Kidney (tissue), 14 donors: ENCODE measurements around the gene ZC3H6. TPM values are rescaled to one million over a fixed set of nuclear protein-coding genes. Genes with fewer than 3 reads are reported as not detected.

Experiments
- DNase-seq, 5 donors: peaks; one replicate each; pipeline ENCODE4 v3.0.0-alpha.2; 2013 to 2020
- FAIRE-seq: peaks from 2 replicates; lab custom pipeline; 2012; peaks lifted over from hg19 to GRCh38; lab: Jason Lieb, UNC
- H3K27ac ChIP-seq, 2 donors: one replicate each; pipeline ENCODE4 v1.7.0; 2013; ENCODE audit warnings: low read depth in 2 of 2, low read length in 2 of 2, inconsistent platforms in 1 of 2
- H3K27me3 ChIP-seq: one replicate; pipeline ENCODE4 v1.7.1; 2013; ENCODE audit warnings: low read length, inconsistent platforms; ENCODE audit not compliant: control insufficient read depth, insufficient read depth
- H3K36me3 ChIP-seq, 3 donors: one replicate each; pipeline versions ENCODE4 v1.7.0 to v1.7.1; 2013; ENCODE audit warnings: low read length in 3 of 3, control low read depth in 1 of 3, inconsistent platforms in 1 of 3; ENCODE audit not compliant: insufficient read depth in 3 of 3, control insufficient read depth in 2 of 3
- H3K4me1 ChIP-seq, 3 donors: one replicate each; pipeline versions ENCODE4 v1.7.0 to v1.7.1; 2013; ENCODE audit warnings: low read length in 3 of 3, inconsistent platforms in 1 of 3, low read depth in 1 of 3; ENCODE audit not compliant: control insufficient read depth in 2 of 3, insufficient read depth in 2 of 3
- H3K4me3 ChIP-seq, 3 donors: one replicate each; pipeline versions ENCODE4 v1.7.0 to v1.8.1; 2013; ENCODE audit warnings: low read length in 3 of 3, control low read depth in 1 of 3, inconsistent platforms in 1 of 3
- H3K9ac ChIP-seq, 3 donors: one replicate each; pipeline versions ENCODE4 v1.7.0 to v1.7.1; 2013; ENCODE audit warnings: low read length in 3 of 3, control low read depth in 1 of 3, inconsistent platforms in 1 of 3
- H3K9me3 ChIP-seq, 3 donors: one replicate each; pipeline versions ENCODE4 v1.7.0 to v1.7.1; 2013; ENCODE audit warnings: low read length in 3 of 3, control low read depth in 1 of 3, inconsistent platforms in 1 of 3; ENCODE audit not compliant: control insufficient read depth in 2 of 3, insufficient read depth in 1 of 3
- intact Hi-C: fragments of 100-400 bp; cut with DNase I; formaldehyde crosslinking; loops from one replicate; pipeline ENCODE4 v1.11.1; 2022
- polyA plus RNA-seq: library from polyadenylated mRNA; stranded (reverse); fragments of 350-450 nt; fragmentation: Illumina TruSeq; extraction: RNeasy Lipid Tissue Mini Kit (QIAGEN cat#74804); gene quantifications from one replicate; pipeline ENCODE4 v1.2.3, GENCODE V29; 2014; ENCODE audit warnings: low read depth, low replicate concordance; ENCODE audit not compliant: insufficient read depth
- total RNA-seq: library from RNA; stranded (reverse); fragmentation: NEBNext Ultra II Directional; extraction: Animal tissue kit (Norgen Biotek cat#: 25700); gene quantifications from one replicate; pipeline ENCODE4 v1.2.1, GENCODE V29; 2021
- TF ChIP-seq, protein P1 (sequence below): IDR thresholded peaks from 3 replicates; pipeline ENCODE4 v1.5.1; 2012; ENCODE audit warnings: mild to moderate bottlenecking, moderate library complexity, borderline replicate concordance; ENCODE audit not compliant: insufficient read depth; ENCODE audit errors: extremely low read depth
- donor health status: control.
- donor health status: control.
- donor health status: control.
- donor health status: control.
- donor health status: control.
- donor health status: DM: yes; HTN: yes; CAD: no.
- donor health status: Normal renal cell carcinoma (clear cell type).

The ZC3H6 gene
- total and polyA plus RNA-seq, 2 donors from 2014 or later = 1.4 to 17.1 TPM

GRCh38 chr2:112317303-112318158 lies 42.1 kb downstream of the ZC3H6 start:
- FAIRE-seq (peak; percentile 47), DNase-seq (no peak)
- no peaks in the 10 kb centered on the region for H3K27me3 ChIP-seq
- no peaks in the 10 kb centered on the region for H3K36me3 ChIP-seq
- no peak overlapping the region for H3K9ac ChIP-seq
- no peak overlapping the region for H3K27ac ChIP-seq
- no peaks in the 10 kb centered on the region for H3K4me1 ChIP-seq
- TF ChIP-seq, protein P1, sequence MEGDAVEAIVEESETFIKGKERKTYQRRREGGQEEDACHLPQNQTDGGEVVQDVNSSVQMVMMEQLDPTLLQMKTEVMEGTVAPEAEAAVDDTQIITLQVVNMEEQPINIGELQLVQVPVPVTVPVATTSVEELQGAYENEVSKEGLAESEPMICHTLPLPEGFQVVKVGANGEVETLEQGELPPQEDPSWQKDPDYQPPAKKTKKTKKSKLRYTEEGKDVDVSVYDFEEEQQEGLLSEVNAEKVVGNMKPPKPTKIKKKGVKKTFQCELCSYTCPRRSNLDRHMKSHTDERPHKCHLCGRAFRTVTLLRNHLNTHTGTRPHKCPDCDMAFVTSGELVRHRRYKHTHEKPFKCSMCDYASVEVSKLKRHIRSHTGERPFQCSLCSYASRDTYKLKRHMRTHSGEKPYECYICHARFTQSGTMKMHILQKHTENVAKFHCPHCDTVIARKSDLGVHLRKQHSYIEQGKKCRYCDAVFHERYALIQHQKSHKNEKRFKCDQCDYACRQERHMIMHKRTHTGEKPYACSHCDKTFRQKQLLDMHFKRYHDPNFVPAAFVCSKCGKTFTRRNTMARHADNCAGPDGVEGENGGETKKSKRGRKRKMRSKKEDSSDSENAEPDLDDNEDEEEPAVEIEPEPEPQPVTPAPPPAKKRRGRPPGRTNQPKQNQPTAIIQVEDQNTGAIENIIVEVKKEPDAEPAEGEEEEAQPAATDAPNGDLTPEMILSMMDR = no peak
- intact Hi-C loops = no loop called here
- no peak overlapping the region for H3K4me3 ChIP-seq
- no peaks in the 10 kb centered on the region for H3K9me3 ChIP-seq

- Histone ChIP-seq H3K27ac (no peak overlapping the region), H3K27me3 (no peaks in the 10 kb centered on the region), H3K36me3 (peaks cover 0 to 6% (median 0%) of the 10 kb centered on the region in 3 donors), H3K4me1 (no peaks in the 10 kb centered on the region), H3K9ac (no peak overlapping the region), H3K4me3 (no peak overlapping the region), H3K9me3 (no peaks in the 10 kb centered on the region)
- no peak for FAIRE-seq
- TF ChIP-seq, protein P1 = no peak
- no peak for DNase-seq
- intact Hi-C loops = no loop called here
These were observed 43.1 kb downstream of the ZC3H6 start for GRCh38 chr2:112318515-112318914.

DNA sequence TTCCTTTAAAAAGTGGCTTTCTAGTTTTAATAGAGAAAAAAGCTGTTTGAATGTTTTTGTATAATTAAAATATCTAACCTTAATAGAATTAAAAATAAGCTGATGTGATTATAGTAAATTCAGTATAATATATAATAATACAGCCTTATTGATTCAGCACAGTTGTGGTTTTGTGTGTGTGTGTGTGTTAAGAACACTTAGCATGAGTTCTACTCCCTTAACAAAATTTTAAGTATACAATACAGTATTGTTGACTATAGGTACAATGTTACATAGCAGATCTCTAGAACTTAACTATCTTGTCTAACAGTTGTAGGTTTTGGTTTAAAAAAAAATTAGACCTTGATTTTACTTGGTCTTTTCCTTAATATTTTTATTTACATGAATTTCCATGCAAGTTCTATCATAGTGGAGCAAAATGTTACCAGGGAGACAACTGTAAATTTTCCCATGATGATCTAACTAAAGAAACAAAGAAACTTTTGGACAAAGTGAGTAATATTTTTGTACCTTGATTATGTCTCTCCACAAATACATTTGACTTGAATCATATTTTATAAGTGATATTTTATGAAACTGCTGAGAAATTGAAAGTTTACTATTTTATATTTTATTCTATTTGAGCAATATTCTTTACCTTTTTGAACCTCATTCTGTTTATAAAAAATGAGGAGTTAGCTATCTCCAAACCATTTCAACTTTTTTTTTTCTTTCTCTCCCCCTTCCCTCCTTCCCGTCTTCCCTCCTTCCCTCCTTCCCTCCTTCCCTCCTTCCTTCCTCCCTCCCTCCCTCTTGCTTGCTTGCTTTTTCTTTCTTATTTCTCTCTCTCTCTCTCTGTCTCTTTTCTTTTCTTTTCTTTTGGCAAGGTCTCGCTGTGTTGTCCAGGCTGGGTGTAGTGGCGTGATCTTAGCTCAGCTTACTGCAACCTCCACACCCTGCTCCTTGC lies 46.3 kb downstream of the ZC3H6 start:
- no peak overlapping the region for H3K4me3 ChIP-seq
- H3K27me3 ChIP-seq = no peaks in the 10 kb centered on the region
- H3K4me1 ChIP-seq = no peaks in the 10 kb centered on the region
- intact Hi-C loops = no loop called here
- TF ChIP-seq, protein P1 = no peak
- no peaks in the 10 kb centered on the region for H3K9me3 ChIP-seq
- DNase-seq = no peak
- no peak overlapping the region for H3K9ac ChIP-seq
- H3K36me3 ChIP-seq = peaks cover 0 to 16% (median 0%) of the 10 kb centered on the region in 3 donors
- FAIRE-seq = peak; percentile 42
- no peak overlapping the region for H3K27ac ChIP-seq
